Fibroblast of peridontal ligament (primary cell): ENCODE results near the gene CDH26.
A peak's percentile ranks its signal among the peaks of the same experiment; 100 is the strongest.
"Not testable (repeated sequence)": the region's sequence is repeated elsewhere in the genome, so short reads cannot be mapped to it uniquely, and the experiment has no call there.

Source experiments
- DNase-seq: peaks from one replicate; pipeline ENCODE4 v3.0.0-alpha.2; 2010; ENCODE audit errors: extremely low read depth

The CDH26 gene

GRCh38 chr20:59940956-59941294 is 17.3 kb upstream of the CDH26 start:
- DNase-seq: no peak

GRCh38 chr20:59942245-59942644 is 16.0 kb upstream of the CDH26 start:
- DNase-seq: no peak

- DNase-seq: no peak
These were observed 13.5 kb upstream of the CDH26 start for GRCh38 chr20:59944726-59945125.

- peak; percentile 26 for DNase-seq
These were observed 13.0 kb upstream of the CDH26 start for GRCh38 chr20:59945175-59945574.

- DNase-seq: peak; percentile 63
These were observed 12.5 kb upstream of the CDH26 start for GRCh38 chr20:59945731-59946130.

- DNase-seq: no peak
These were observed 10.8 kb upstream of the CDH26 start for GRCh38 chr20:59947376-59947775.

GRCh38 chr20:59948212-59948611 is 10.0 kb upstream of the CDH26 start:
- DNase-seq: no peak

GRCh38 chr20:59948828-59949720 is 9.1 kb upstream of the CDH26 start:
- peak; percentile 81 for DNase-seq

GRCh38 chr20:59949911-59950310 is 8.3 kb upstream of the CDH26 start:
- DNase-seq: no peak

GRCh38 chr20:59954718-59955117 is 3.5 kb upstream of the CDH26 start:
- DNase-seq: no peak

- DNase-seq: no peak
These were observed 3.0 kb upstream of the CDH26 start for GRCh38 chr20:59955131-59955796.

- DNase-seq: not testable (repeated sequence)
These were observed 655 bp upstream of the CDH26 start for GRCh38 chr20:59957568-59957967.

GRCh38 chr20:59958626-59959025 is 403 bp downstream of the CDH26 start:
- no peak for DNase-seq

GRCh38 chr20:59961423-59961822 is 3.2 kb downstream of the CDH26 start:
- no peak for DNase-seq

- DNase-seq: no peak
These were observed 3.9 kb downstream of the CDH26 start for GRCh38 chr20:59962155-59962554.

GRCh38 chr20:59966428-59966827 is 8.2 kb downstream of the CDH26 start:
- DNase-seq: no peak

- no peak for DNase-seq
These were observed 13.2 kb downstream of the CDH26 start for GRCh38 chr20:59971428-59971827.

- no peak for DNase-seq
These were observed 14.0 kb downstream of the CDH26 start for GRCh38 chr20:59972037-59972801.

- peak; percentile 3 for DNase-seq
These were observed 18.0 kb downstream of the CDH26 start for GRCh38 chr20:59976156-59976782.

GRCh38 chr20:59977086-59977485 is 18.9 kb downstream of the CDH26 start:
- no peak for DNase-seq

GRCh38 chr20:59983076-59983475 is 24.9 kb downstream of the CDH26 start:
- DNase-seq: no peak

GRCh38 chr20:59984541-59984940 is 26.3 kb downstream of the CDH26 start:
- no peak for DNase-seq
